ENCODE measurements around the gene LMF1. TPM values are rescaled to one million over a fixed set of nuclear protein-coding genes. Genes with fewer than 3 reads are reported as not detected.

LMF1 gene
- total RNA-seq, 1 experiment from 2014 or later: 12.2 TPM

DNA sequence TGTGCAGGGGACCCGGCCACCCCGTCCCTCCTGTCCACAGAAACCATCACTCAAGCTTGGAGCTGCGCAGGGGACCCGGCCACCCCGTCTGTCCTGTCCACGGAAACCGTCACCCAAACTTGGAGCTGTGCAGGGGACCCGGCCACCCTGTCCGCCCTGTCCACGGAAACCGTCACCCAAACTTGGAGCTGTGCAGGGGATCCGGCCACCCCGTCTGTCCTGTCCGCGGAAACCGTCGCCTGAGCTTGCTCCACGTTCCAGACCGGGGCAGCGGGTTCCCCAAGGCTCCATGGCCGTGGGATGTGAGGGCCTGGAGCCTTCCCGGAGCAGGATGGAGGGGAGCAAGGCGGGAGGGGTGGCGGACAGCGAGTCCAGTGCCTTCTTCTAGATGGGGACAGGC is 36.0 kb upstream of the LMF1 start:
- H3K9me2 ChIP-seq (replicated peaks; ENCODE audit: insufficient read depth, low read length): no peaks in the 10 kb centered on the region
- H3K4me3 ChIP-seq (ENCODE audit: low read length): no peak overlapping the region
- no peak overlapping the region for H3K27ac ChIP-seq (ENCODE audit: low read length)
- H3K9ac ChIP-seq (ENCODE audit: low read length): no peak overlapping the region
- H2AFZ ChIP-seq (ENCODE audit: low read length): no peak overlapping the region
- H3K4me1 ChIP-seq (ENCODE audit: low read length): no peaks in the 10 kb centered on the region
- no peaks in the 10 kb centered on the region for H3K36me3 ChIP-seq (ENCODE audit: insufficient read depth, low read length)
- H3K4me2 ChIP-seq (ENCODE audit: low read depth, low read length, poor library complexity, severe bottlenecking): no peak overlapping the region
- H3K9me3 ChIP-seq (ENCODE audit: low read length): no peaks in the 10 kb centered on the region
- H4K20me1 ChIP-seq (ENCODE audit: insufficient read depth, low read depth, low read length): no peaks in the 10 kb centered on the region
- DNase-seq: no peak
- no peaks in the 10 kb centered on the region for H3K79me2 ChIP-seq (ENCODE audit: low read length)
- no peaks in the 10 kb centered on the region for H3K27me3 ChIP-seq (ENCODE audit: low read length)

DNA sequence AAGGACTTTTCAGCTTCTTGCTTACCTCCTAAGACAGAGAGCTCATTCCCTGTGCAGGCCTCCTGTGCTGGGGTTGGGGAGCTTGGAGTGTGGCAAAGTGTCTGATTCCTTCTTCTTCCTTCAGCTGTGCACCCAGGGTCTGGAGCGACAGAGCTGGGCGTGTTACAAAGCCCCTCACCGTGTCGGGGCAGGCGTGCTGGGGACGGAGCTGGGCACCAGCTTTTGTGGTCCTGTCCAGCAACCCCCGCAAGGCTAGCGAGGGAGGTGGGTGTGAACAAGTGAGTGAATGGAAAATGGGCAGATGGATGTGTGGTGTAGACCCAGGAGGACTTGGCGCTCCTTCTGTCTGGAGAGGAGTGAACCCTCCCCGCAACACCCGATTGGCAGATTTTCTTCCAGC is 34.5 kb upstream of the LMF1 start:
- DNase-seq: no peak
- Histone ChIP-seq H4K20me1 (ENCODE audit: insufficient read depth, low read depth, low read length) (no peaks in the 10 kb centered on the region), H3K4me1 (ENCODE audit: low read length) (no peaks in the 10 kb centered on the region), H3K79me2 (ENCODE audit: low read length) (no peaks in the 10 kb centered on the region), H3K9me2 (replicated peaks; ENCODE audit: insufficient read depth, low read length) (no peaks in the 10 kb centered on the region), H2AFZ (ENCODE audit: low read length) (no peak overlapping the region), H3K4me2 (ENCODE audit: low read depth, low read length, poor library complexity, severe bottlenecking) (no peak overlapping the region), H3K36me3 (ENCODE audit: insufficient read depth, low read length) (no peaks in the 10 kb centered on the region), H3K9ac (ENCODE audit: low read length) (no peak overlapping the region), H3K9me3 (ENCODE audit: low read length) (no peaks in the 10 kb centered on the region), H3K27me3 (ENCODE audit: low read length) (no peaks in the 10 kb centered on the region), H3K4me3 (ENCODE audit: low read length) (no peak overlapping the region), H3K27ac (ENCODE audit: low read length) (no peak overlapping the region)

DNA sequence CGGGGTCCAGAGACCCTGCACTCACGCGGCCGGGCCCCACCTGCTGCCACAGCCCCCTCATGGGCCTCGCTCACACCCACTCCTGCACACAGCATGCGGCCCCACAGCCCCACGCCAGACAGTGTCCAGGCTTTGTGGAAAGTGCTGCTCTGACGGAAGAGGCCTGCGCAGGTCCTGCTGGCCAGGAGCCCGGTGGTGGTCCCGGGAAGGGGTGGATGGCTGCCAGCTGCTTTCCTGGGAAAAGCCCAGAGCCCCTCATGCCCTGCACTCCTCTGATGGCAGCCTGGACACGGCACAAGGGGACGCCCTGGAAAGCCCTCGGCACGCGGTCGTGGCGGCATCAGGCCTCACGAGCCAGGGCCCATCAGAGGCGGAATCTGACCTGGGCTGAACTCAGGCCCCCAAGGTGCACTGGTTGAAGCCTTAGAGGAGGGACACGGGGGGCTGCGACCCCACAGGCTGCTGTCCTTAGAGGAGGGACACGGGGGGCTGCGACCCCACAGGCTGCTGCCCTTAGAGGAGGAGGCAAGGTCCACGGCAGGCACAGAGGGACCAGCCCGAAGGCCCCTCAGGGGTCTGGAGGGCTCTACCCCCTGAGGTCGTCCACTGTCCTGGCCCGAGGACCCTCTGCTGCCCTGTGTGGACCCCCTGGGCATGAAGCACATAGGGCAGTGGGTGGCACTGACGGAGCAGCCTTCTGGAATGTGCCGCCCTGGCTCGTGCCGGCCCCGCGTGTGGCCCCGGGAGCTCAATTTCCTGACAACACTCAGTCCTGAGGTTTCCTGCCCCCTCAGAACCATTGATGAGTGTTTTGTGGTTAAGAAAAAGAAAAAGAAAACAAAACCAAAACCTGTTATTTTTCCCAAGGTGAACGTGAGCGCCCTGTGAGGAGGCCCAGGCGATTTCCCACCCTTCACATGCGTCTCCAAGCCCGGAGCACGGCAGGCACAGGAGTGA is 32.9 kb upstream of the LMF1 start:
- no peaks in the 10 kb centered on the region for H3K9me3 ChIP-seq (ENCODE audit: low read length)
- no peak overlapping the region for H2AFZ ChIP-seq (ENCODE audit: low read length)
- no peaks in the 10 kb centered on the region for H3K79me2 ChIP-seq (ENCODE audit: low read length)
- no peak overlapping the region for H3K4me2 ChIP-seq (ENCODE audit: low read depth, low read length, poor library complexity, severe bottlenecking)
- H3K27ac ChIP-seq (ENCODE audit: low read length): no peak overlapping the region
- H4K20me1 ChIP-seq (ENCODE audit: insufficient read depth, low read depth, low read length): no peaks in the 10 kb centered on the region
- H3K27me3 ChIP-seq (ENCODE audit: low read length): no peaks in the 10 kb centered on the region
- DNase-seq: no peak
- no peaks in the 10 kb centered on the region for H3K4me1 ChIP-seq (ENCODE audit: low read length)
- no peak overlapping the region for H3K4me3 ChIP-seq (ENCODE audit: low read length)
- no peaks in the 10 kb centered on the region for H3K36me3 ChIP-seq (ENCODE audit: insufficient read depth, low read length)
- no peak overlapping the region for H3K9ac ChIP-seq (ENCODE audit: low read length)
- no peaks in the 10 kb centered on the region for H3K9me2 ChIP-seq (replicated peaks; ENCODE audit: insufficient read depth, low read length)

DNA sequence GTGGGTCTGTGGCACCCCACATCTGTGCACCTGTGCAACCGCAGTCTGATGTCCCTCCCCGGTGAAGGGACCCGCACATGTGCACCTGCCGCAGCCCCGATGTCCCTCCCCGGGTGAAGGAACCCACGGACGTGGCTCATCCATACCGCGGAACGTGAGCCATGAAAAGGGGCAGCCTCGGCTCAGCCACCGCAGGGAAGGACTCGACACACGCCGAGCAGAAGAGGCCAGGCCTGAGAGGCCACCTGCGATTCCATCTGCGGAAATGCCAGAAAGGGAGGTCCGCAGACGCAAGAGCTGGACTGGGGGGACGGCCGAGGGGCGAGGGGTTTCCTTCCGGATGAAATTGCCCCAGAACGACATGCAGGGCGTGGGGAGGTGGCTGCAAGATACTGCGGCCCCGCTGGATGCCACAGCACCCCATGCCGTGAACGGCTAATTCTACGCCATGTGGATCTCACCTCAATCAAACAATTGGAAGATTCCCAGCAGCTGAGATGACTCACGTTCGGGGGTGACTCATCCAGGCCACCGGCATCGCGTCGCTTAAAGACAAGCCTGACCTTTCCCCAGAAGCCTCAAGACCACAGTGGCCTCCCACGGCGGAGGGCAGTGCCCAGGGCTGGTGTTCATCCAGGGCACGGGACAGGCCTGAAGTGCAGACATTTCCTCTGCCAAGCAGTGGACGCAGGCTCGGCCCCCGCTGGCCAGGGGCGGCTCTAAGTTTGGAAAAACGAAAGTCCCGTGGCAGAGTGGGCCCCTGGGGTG is 31.8 kb upstream of the LMF1 start:
- no peaks in the 10 kb centered on the region for H3K9me3 ChIP-seq (ENCODE audit: low read length)
- H3K36me3 ChIP-seq (ENCODE audit: insufficient read depth, low read length): no peaks in the 10 kb centered on the region
- H3K9me2 ChIP-seq (replicated peaks; ENCODE audit: insufficient read depth, low read length): no peaks in the 10 kb centered on the region
- H3K79me2 ChIP-seq (ENCODE audit: low read length): no peaks in the 10 kb centered on the region
- DNase-seq: no peak
- no peak overlapping the region for H2AFZ ChIP-seq (ENCODE audit: low read length)
- H3K4me2 ChIP-seq (ENCODE audit: low read depth, low read length, poor library complexity, severe bottlenecking): no peak overlapping the region
- no peak overlapping the region for H3K4me3 ChIP-seq (ENCODE audit: low read length)
- H3K9ac ChIP-seq (ENCODE audit: low read length): no peak overlapping the region
- no peaks in the 10 kb centered on the region for H4K20me1 ChIP-seq (ENCODE audit: insufficient read depth, low read depth, low read length)
- H3K27ac ChIP-seq (ENCODE audit: low read length): no peak overlapping the region
- H3K27me3 ChIP-seq (ENCODE audit: low read length): no peaks in the 10 kb centered on the region
- H3K4me1 ChIP-seq (ENCODE audit: low read length): no peaks in the 10 kb centered on the region

DNA sequence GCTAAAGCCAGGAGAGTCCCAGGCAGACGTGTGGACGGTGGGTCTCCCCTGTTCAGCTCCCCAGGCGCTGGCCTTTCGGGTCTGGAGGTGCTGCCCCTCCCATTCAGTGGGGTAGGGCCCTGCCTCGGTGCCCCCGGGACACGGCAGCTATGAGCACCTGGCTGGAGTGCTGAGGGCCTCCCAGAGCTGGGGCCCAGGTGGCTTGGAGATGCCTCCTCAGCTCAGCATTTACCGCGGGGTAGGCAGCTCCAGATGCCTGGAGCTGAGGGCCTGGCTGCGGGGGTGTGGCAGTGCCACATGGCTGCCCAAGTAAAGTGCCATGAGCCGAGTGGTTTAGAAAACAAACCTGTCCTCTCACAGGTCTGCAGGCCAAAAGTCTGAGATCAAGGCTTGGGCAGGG is 30.3 kb upstream of the LMF1 start:
- no peaks in the 10 kb centered on the region for H3K36me3 ChIP-seq (ENCODE audit: insufficient read depth, low read length)
- no peaks in the 10 kb centered on the region for H3K79me2 ChIP-seq (ENCODE audit: low read length)
- H3K27ac ChIP-seq (ENCODE audit: low read length): no peak overlapping the region
- H3K27me3 ChIP-seq (ENCODE audit: low read length): no peaks in the 10 kb centered on the region
- no peak overlapping the region for H3K4me2 ChIP-seq (ENCODE audit: low read depth, low read length, poor library complexity, severe bottlenecking)
- no peaks in the 10 kb centered on the region for H3K4me1 ChIP-seq (ENCODE audit: low read length)
- H3K9me2 ChIP-seq (replicated peaks; ENCODE audit: insufficient read depth, low read length): no peaks in the 10 kb centered on the region
- DNase-seq: no peak
- H4K20me1 ChIP-seq (ENCODE audit: insufficient read depth, low read depth, low read length): no peaks in the 10 kb centered on the region
- H3K4me3 ChIP-seq (ENCODE audit: low read length): no peak overlapping the region
- H2AFZ ChIP-seq (ENCODE audit: low read length): no peak overlapping the region
- no peaks in the 10 kb centered on the region for H3K9me3 ChIP-seq (ENCODE audit: low read length)
- no peak overlapping the region for H3K9ac ChIP-seq (ENCODE audit: low read length)

DNA sequence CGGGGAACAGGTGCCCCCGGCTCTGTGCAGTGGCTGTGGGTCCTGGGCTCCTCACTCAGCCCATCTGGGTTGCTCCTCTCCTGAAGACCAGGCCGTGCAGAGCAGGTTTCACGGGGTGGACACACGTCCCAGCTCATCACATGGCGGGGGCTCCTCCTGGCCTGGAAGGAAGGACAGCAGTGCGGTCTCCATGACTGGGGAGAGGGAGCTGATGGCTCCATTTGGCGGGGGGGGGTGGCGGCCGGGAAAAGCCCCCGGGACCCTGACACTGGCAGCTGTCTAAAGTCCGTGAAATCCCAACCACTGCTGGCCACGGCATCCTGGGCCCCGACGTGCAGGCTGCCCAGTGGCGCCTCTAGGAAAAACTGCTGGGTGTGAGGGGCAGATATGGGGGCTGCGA is 29.8 kb upstream of the LMF1 start:
- Histone ChIP-seq H3K4me3 (ENCODE audit: low read length) (no peak overlapping the region), H3K9ac (ENCODE audit: low read length) (no peak overlapping the region), H3K4me1 (ENCODE audit: low read length) (no peaks in the 10 kb centered on the region), H3K36me3 (ENCODE audit: insufficient read depth, low read length) (no peaks in the 10 kb centered on the region), H4K20me1 (ENCODE audit: insufficient read depth, low read depth, low read length) (no peaks in the 10 kb centered on the region), H3K27me3 (ENCODE audit: low read length) (no peaks in the 10 kb centered on the region), H3K79me2 (ENCODE audit: low read length) (no peaks in the 10 kb centered on the region), H3K9me2 (replicated peaks; ENCODE audit: insufficient read depth, low read length) (no peaks in the 10 kb centered on the region), H3K9me3 (ENCODE audit: low read length) (no peaks in the 10 kb centered on the region), H3K27ac (ENCODE audit: low read length) (no peak overlapping the region), H3K4me2 (ENCODE audit: low read depth, low read length, poor library complexity, severe bottlenecking) (no peak overlapping the region), H2AFZ (ENCODE audit: low read length) (no peak overlapping the region)
- DNase-seq: no peak

DNA sequence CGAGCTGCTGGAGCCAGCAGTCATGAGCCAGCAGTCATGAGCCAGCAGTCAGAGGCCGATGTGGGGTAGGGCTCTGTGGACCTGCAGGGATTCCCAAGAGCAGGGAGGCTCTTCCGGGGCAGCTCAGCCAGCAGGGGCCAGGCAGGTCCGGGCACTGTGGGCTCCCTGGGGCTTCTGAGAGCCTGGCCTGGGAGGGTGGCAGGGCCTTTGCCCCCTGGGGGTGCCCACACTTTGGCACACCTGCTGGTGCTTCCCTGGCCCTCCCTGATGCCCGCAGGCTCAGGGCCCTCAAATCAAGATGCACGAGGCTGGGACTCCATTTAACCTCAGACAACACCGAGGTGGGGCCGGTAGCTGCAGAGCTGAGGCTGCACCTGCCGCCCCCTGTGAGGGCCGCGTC is 28.9 kb upstream of the LMF1 start:
- H3K9me3 ChIP-seq (ENCODE audit: low read length): no peaks in the 10 kb centered on the region
- DNase-seq: no peak
- no peak overlapping the region for H3K9ac ChIP-seq (ENCODE audit: low read length)
- H4K20me1 ChIP-seq (ENCODE audit: insufficient read depth, low read depth, low read length): no peaks in the 10 kb centered on the region
- no peak overlapping the region for H3K4me2 ChIP-seq (ENCODE audit: low read depth, low read length, poor library complexity, severe bottlenecking)
- no peaks in the 10 kb centered on the region for H3K4me1 ChIP-seq (ENCODE audit: low read length)
- H3K27me3 ChIP-seq (ENCODE audit: low read length): no peaks in the 10 kb centered on the region
- no peaks in the 10 kb centered on the region for H3K79me2 ChIP-seq (ENCODE audit: low read length)
- H3K4me3 ChIP-seq (ENCODE audit: low read length): no peak overlapping the region
- H3K9me2 ChIP-seq (replicated peaks; ENCODE audit: insufficient read depth, low read length): no peaks in the 10 kb centered on the region
- H3K36me3 ChIP-seq (ENCODE audit: insufficient read depth, low read length): no peaks in the 10 kb centered on the region
- H2AFZ ChIP-seq (ENCODE audit: low read length): no peak overlapping the region
- no peak overlapping the region for H3K27ac ChIP-seq (ENCODE audit: low read length)

DNA sequence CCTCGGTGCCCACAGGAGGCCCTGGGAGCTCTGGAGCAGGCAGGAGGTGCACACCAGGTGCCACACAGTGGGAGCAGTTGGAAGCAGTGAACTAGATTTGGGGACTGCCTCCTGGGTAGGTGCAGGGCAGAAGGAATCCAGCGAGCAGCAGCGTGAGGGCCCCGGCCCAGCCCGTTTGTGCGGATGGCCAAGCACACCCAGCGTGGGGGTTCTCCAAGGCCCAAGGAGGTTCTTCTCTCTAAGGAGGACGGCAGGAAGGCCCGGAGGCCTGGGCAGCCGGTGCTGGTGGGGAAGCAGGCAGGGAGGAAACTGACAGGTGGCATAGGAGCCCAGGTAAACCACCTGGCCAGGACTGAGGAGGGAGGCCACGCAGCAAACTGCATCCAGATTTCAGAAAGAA is 27.8 kb upstream of the LMF1 start:
- Histone ChIP-seq H3K4me3 (ENCODE audit: low read length) (no peak overlapping the region), H3K9ac (ENCODE audit: low read length) (no peak overlapping the region), H3K4me2 (ENCODE audit: low read depth, low read length, poor library complexity, severe bottlenecking) (no peak overlapping the region), H3K79me2 (ENCODE audit: low read length) (no peaks in the 10 kb centered on the region), H3K27ac (ENCODE audit: low read length) (no peak overlapping the region), H3K4me1 (ENCODE audit: low read length) (no peaks in the 10 kb centered on the region), H3K27me3 (ENCODE audit: low read length) (no peaks in the 10 kb centered on the region), H3K9me2 (replicated peaks; ENCODE audit: insufficient read depth, low read length) (no peaks in the 10 kb centered on the region), H3K36me3 (ENCODE audit: insufficient read depth, low read length) (no peaks in the 10 kb centered on the region), H4K20me1 (ENCODE audit: insufficient read depth, low read depth, low read length) (no peaks in the 10 kb centered on the region), H2AFZ (ENCODE audit: low read length) (no peak overlapping the region), H3K9me3 (ENCODE audit: low read length) (no peaks in the 10 kb centered on the region)
- DNase-seq: no peak
